Liver (tissue), 3 donors: Measurements from ENCODE around the gene CDH1.
"Not testable (repeated sequence)": the region's sequence is repeated elsewhere in the genome, so short reads cannot be mapped to it uniquely, and the experiment has no call there.

Source experiments
- ATF3 ChIP-seq: IDR thresholded peaks from 2 replicates; pipeline ENCODE4 v1.6.1; 2016; ENCODE audit warnings: antibody characterized with exemption
- CTCF ChIP-seq: fragments of 150-350 bp; IDR thresholded peaks from 2 replicates; pipeline ENCODE4 v1.5.1; 2017; ENCODE audit warnings: improper control_type of control experiment, low read depth, low read length; ENCODE audit not compliant: missing input control
- EGR1 ChIP-seq, 2 donors: IDR thresholded peaks; 2 replicates each; pipeline ENCODE4 v1.6.1; 2016 to 2018; ENCODE audit warnings: antibody characterized with exemption in 2 of 2, low read depth in 2 of 2
- FOXA1 ChIP-seq: IDR thresholded peaks from 2 replicates; pipeline ENCODE4 v1.6.1; 2016; ENCODE audit warnings: antibody characterized with exemption
- GABPA ChIP-seq, 2 donors: IDR thresholded peaks in 1 of 2; conservative IDR thresholded peaks in 1 of 2; 2 replicates each; pipeline ENCODE4 v1.6.1; 2016; ENCODE audit warnings: antibody characterized with exemption in 2 of 2, mild to moderate bottlenecking in 1 of 2, moderate library complexity in 1 of 2
- JUND ChIP-seq, 2 donors: IDR thresholded peaks; 2 replicates each; pipeline ENCODE4 v1.6.1; 2016; ENCODE audit warnings: antibody characterized with exemption in 2 of 2
- MAX ChIP-seq: IDR thresholded peaks from 2 replicates; pipeline ENCODE4 v1.6.1; 2016; ENCODE audit warnings: antibody characterized with exemption
- NR2F2 ChIP-seq: IDR thresholded peaks from 2 replicates; pipeline ENCODE4 v1.6.1; 2016; ENCODE audit warnings: antibody characterized with exemption
- RAD21 ChIP-seq, 2 donors: IDR thresholded peaks; 2 replicates each; pipeline ENCODE4 v1.6.1; 2016; ENCODE audit warnings: antibody characterized with exemption in 2 of 2, mild to moderate bottlenecking in 2 of 2
- REST ChIP-seq: IDR thresholded peaks from 2 replicates; pipeline ENCODE4 v1.6.1; 2016; ENCODE audit warnings: antibody characterized with exemption, mild to moderate bottlenecking
- SP1 ChIP-seq: IDR thresholded peaks from 2 replicates; pipeline ENCODE4 v1.6.1; 2018; ENCODE audit warnings: antibody characterized with exemption, mild to moderate bottlenecking
- TAF1 ChIP-seq: conservative IDR thresholded peaks from 2 replicates; pipeline ENCODE4 v1.6.1; 2016; ENCODE audit warnings: antibody characterized with exemption, mild to moderate bottlenecking
- YY1 ChIP-seq: IDR thresholded peaks from 2 replicates; pipeline ENCODE4 v1.6.1; 2016; ENCODE audit warnings: antibody characterized with exemption, mild to moderate bottlenecking
- ZBTB33 ChIP-seq: IDR thresholded peaks from 2 replicates; pipeline ENCODE4 v1.6.1; 2016; ENCODE audit warnings: antibody characterized with exemption
- donor health status: healthy.
- donor health status: healthy.

- TF ChIP-seq JUND (IDR thresholded peaks at IDR 0.05); CTCF; GABPA (IDR thresholded peaks at IDR 0.05 in 1 of 2, conservative IDR thresholded peaks at IDR 0.05 in 1 of 2); REST; TAF1; NR2F2; FOXA1; MAX; ZBTB33; EGR1 (IDR thresholded peaks at IDR 0.05; ENCODE audit: low read depth in 2 of 2); YY1; RAD21 (IDR thresholded peaks at IDR 0.05); ATF3; SP1: not testable (repeated sequence)
Measured at GRCh38 chr16:68842964-68843481, 105.9 kb downstream of the CDH1 start.
